GM12874 (cell line): ENCODE measurements around the gene KMT5B.

Source experiments
- CTCF ChIP-seq: IDR thresholded peaks from 2 replicates; pipeline ENCODE4 v1.5.1; 2011; ENCODE audit warnings: low read depth, mild to moderate bottlenecking, control low read depth, low read length, moderate library complexity; ENCODE audit not compliant: insufficient read depth

The KMT5B gene

DNA sequence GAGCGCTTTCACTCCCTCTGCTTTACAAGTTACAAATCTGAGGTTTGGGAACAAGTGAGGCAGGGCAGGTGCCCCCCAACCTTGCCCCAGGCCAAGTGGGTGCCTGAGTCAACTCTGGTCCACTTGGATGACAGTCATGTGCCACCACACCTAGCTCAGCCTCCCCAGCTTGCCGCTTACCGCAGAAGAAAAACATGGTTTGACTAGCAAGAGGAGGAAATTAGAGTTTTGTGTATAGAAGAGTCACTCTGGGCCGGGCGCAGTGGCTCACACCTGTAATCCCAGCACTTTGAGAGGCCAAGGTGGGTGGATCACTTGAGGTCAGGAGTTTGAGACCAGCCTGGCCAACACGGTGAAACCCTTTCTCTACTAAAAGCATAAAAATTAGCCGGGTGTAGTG, 64.2 kb downstream of the KMT5B start:
- TF ChIP-seq CTCF, result no peak

DNA sequence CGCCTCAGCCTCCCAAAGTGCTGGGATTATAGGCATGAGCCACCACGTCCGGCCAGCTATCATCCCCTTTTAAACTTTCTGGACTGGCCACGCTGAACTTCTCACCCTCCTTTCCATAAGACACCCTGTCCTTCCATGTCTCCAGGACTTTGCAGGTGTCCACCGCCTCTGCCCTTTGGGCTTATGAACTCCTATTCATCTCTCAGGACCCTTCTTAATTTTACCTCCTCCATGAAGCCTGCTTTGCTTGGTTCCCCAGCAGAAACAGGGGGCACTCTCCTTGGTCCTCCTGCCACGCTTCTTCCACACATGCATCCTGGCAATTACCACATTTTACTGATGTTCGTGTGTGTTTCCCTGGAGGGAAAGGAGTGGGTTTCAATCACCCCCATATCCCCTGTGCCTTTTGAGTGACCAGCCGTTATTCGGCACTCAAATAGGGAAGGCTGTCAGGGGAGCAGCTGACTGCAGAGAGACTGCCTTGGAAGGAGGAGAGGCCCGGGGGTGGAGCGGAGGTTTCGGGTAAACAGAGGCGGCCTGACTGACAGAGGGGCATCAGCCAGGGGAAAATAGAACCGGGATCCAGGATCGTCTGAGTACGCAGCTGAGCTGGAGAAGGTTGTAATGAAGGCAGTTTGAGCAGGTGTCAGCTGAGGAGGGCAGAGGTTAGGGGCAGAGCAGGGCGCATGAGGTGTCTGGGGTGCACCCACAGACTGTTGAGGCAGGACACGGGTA, 64.9 kb downstream of the KMT5B start:
- TF ChIP-seq CTCF, result no peak

DNA sequence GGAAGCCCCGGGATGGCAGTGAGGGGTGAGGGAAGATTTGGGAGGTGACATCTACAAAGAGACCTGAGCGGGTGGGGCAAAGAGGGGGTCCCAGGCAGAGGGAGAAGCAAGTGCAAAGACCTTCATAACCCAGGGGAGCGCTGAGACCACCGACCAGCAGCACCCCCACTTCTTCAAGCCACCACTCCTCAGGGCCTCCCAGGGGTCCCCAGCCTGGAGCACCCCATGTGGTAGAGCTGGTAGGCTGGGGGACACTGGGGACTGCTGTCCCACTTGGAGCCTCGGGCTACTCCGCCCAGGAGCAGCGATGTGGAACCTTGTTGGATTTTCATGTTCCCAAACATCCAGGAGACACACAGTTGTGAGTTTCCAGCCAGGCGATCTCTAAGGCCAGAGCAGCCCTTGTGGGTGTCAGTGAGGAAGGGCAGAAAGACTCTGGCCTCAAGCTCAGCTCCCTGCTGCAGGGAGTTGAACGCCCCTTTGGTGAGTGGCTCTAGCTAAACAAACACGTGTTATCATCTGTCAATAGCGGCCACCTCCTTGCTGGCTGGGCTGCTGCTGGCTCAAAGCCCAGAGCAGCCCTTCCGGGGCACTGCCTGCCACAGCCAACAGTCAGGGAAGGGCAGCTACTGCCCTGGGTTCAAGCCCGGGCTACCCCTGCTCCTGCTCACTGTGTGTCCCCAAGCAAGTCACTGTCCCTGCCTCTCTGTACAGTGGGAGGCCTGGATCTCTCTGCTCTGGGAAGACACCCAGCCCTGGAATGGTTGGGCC, 66.2 kb downstream of the KMT5B start:
- TF ChIP-seq CTCF, result no peak

DNA sequence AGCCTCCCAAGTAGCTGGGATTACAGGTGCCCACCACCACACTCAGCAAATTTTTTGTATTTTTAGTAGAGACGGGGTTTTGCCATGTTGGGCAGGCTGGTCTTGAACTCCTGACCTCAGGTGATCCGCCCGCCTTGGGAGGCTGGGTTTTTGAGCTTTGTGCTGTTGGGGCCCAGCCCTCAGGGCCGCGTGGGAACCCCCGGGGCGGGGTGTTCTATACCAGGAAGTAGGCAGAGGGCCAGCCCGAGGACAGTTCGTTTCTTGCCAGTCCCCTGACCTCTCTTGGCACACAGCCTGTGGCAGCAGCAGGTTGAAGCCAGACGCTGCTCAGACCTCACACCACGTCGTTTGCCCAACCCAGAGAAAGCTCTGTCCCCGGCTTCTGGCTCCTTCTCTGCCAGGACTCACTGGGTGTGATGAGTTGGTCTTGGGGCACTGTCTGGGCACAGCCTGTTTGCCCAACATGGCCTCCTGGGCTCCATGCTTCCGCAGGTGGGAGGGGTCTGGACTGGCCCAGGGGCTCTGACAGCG, 67.0 kb downstream of the KMT5B start:
- no peak for TF ChIP-seq CTCF

DNA sequence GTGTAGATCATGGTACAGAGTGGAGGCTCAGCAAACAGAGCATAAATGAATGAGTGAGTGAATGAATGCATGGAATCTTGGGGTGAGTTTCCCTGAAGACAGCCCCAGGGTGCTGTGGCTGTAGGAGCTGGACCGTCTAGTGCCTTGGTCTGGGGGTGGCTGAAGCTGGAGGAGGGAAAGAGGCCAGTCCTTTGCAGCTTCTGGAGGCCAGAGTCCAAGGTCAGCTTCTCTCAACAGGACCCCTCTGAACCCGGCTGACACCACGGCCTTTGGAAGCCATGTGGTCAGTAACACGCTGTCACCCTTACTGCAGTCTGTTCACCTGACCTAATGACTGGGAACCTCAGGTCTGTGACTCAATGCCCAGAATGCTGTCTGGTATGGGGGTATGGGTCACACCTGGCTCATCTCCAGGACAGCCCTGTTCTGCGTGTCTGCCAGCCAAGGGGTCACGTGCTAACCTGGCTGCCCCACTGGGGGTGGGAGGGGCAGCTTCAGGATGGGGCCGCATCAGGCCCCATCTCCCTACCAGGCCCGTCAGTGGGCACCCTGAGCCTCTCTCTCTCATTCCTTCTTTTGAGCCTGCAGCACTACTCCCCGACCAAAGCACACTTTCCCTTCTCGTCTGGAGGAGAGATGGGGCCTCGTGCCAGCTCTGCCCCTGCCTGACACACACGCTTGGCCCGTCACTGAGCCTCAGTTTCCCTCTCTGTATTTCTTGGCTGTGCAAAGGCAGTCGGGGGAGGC, 67.8 kb downstream of the KMT5B start:
- TF ChIP-seq CTCF, result no peak

- TF ChIP-seq CTCF, result no peak
These were observed 69.8 kb downstream of the KMT5B start for GRCh38 chr11:68143310-68143689.
